ENCODE data around the gene ELOVL3.
"Not testable (repeated sequence)": the region's sequence is repeated elsewhere in the genome, so short reads cannot be mapped to it uniquely, and the experiment has no call there.

Gene ELOVL3

GRCh38 chr10:102225646-102226541 lies at the start of gene ELOVL3:
ELOVL3 (plus strand) TSS chr10:102226299; CDS start chr10:102226549, 250 bp downstream.
- peak; percentile 93 for DNase-seq

GRCh38 chr10:102184606-102185005 lies 41.5 kb upstream of the ELOVL3 start:
- DNase-seq = no peak

- no peak for DNase-seq
Observed at GRCh38 chr10:102185272-102185671, 40.8 kb upstream of the ELOVL3 start.

- DNase-seq = no peak
Observed at GRCh38 chr10:102185811-102186527, 40.1 kb upstream of the ELOVL3 start.

- DNase-seq = no peak
Observed at GRCh38 chr10:102188298-102188940, 37.7 kb upstream of the ELOVL3 start.

- DNase-seq = not testable (repeated sequence)
Observed at GRCh38 chr10:102188941-102189898, 36.9 kb upstream of the ELOVL3 start.

GRCh38 chr10:102191956-102192355 lies 34.1 kb upstream of the ELOVL3 start:
- DNase-seq = no peak

GRCh38 chr10:102195296-102195870 lies 30.7 kb upstream of the ELOVL3 start:
- DNase-seq = no peak

GRCh38 chr10:102196893-102197292 lies 29.2 kb upstream of the ELOVL3 start:
- DNase-seq = no peak

- no peak for DNase-seq
Observed at GRCh38 chr10:102198027-102198426, 28.1 kb upstream of the ELOVL3 start.

- no peak for DNase-seq
Observed at GRCh38 chr10:102200751-102201640, 25.1 kb upstream of the ELOVL3 start.

- no peak for DNase-seq
Observed at GRCh38 chr10:102202386-102202785, 23.7 kb upstream of the ELOVL3 start.

- DNase-seq = no peak
Observed at GRCh38 chr10:102208311-102209035, 17.6 kb upstream of the ELOVL3 start.

- DNase-seq = no peak
Observed at GRCh38 chr10:102211615-102212299, 14.3 kb upstream of the ELOVL3 start.

- DNase-seq = not testable (repeated sequence)
Observed at GRCh38 chr10:102213599-102213998, 12.5 kb upstream of the ELOVL3 start.

- no peak for DNase-seq
Observed at GRCh38 chr10:102219370-102219769, 6.7 kb upstream of the ELOVL3 start.

- DNase-seq = no peak
Observed at GRCh38 chr10:102220612-102221011, 5.5 kb upstream of the ELOVL3 start.

GRCh38 chr10:102222797-102223196 lies 3.3 kb upstream of the ELOVL3 start:
- no peak for DNase-seq

- DNase-seq = no peak
Observed at GRCh38 chr10:102226542-102226870, 407 bp downstream of the ELOVL3 start.

GRCh38 chr10:102227050-102227449 lies 951 bp downstream of the ELOVL3 start:
- DNase-seq = no peak

All from NCI-H1048 (cell line).